ENCODE results near the gene NCAM1.

- TF ChIP-seq CTCF (IDR thresholded peaks at IDR 0.05) (no peak), POLR2A (IDR thresholded peaks at IDR 0.05) (no peak), POLR2AphosphoS5 (IDR thresholded peaks at IDR 0.05) (no peak)
These were observed 288.6 kb downstream of the NCAM1 start for GRCh38 chr11:113249786-113250185.
